MCF 10A (cell line): Measurements from ENCODE around the gene CTBP2. TPM values are rescaled to one million over a fixed set of nuclear protein-coding genes. Genes with fewer than 3 reads are reported as not detected.

Source experiments
- BruUV-seq: library from RNA; stranded (reverse); fragments of 400-500 nt; replicated peaks from 2 replicates; lab custom pipeline; 2021; lab: Mats Ljungman, UMichigan
- CTCF ChIA-PET: fragments of 300-600 bp; sonication (Branson Sonifier 250); formaldehyde crosslinking; extraction: SDS; loops from one replicate; lab custom pipeline; 2021; ENCODE audit warnings: antibody characterized with exemption, inconsistent platforms; lab: Yijun Ruan, JAX
- POLR2A ChIA-PET: fragments of 300-600, 350-650 bp; sonication (Branson Sonifier 250); formaldehyde crosslinking; extraction: SDS; loops from one replicate; lab custom pipeline; 2020; ENCODE audit warnings: antibody characterized with exemption, inconsistent platforms; lab: Yijun Ruan, JAX
- DNase-seq: peaks from one replicate; pipeline ENCODE4 v3.0.0-alpha.2; 2018; ENCODE audit not compliant: unreplicated experiment
- H3K27ac Mint-ChIP-seq: one replicate; pipeline ENCODE4 v1.8.0; 2022; ENCODE audit warnings: mild to moderate bottlenecking, low read depth, mixed read lengths; ENCODE audit not compliant: unreplicated experiment
- H3K27me3 Mint-ChIP-seq: one replicate; pipeline ENCODE4 v1.8.0; 2022; ENCODE audit warnings: mixed read lengths; ENCODE audit not compliant: insufficient read depth, unreplicated experiment
- H3K36me3 Mint-ChIP-seq: one replicate; pipeline ENCODE4 v1.8.0; 2022; ENCODE audit warnings: mild to moderate bottlenecking, moderate library complexity, mixed read lengths; ENCODE audit not compliant: insufficient read depth, unreplicated experiment
- H3K4me1 Mint-ChIP-seq: one replicate; pipeline ENCODE4 v1.8.0; 2022; ENCODE audit warnings: mixed read lengths; ENCODE audit not compliant: insufficient read depth, unreplicated experiment
- H3K4me3 Mint-ChIP-seq: one replicate; pipeline ENCODE4 v1.8.0; 2022; ENCODE audit warnings: mild to moderate bottlenecking, moderate library complexity, mixed read lengths; ENCODE audit not compliant: unreplicated experiment
- H3K9me3 Mint-ChIP-seq: one replicate; pipeline ENCODE4 v1.8.0; 2022; ENCODE audit warnings: mixed read lengths; ENCODE audit not compliant: unreplicated experiment
- CTCF ChIP-seq: fragments of 200-600 bp; IDR thresholded peaks from one replicate; pipeline ENCODE4 v1.8.0; 2022; ENCODE audit warnings: antibody characterized with exemption, mild to moderate bottlenecking; ENCODE audit not compliant: unreplicated experiment
- intact Hi-C: fragments of 100-400 bp; cut with micrococcal nuclease; formaldehyde crosslinking; loops from 2 replicates; pipeline ENCODE4 v1.14.1; 2022
- microRNA-seq: library from miRNA; unstranded; fragments of <30 nt; microRNA quantifications from one replicate; pipeline ENCODE4 v1.2.0, GENCODE V29; 2022
- total RNA-seq: library from RNA; stranded (reverse); gene quantifications from 2 replicates; pipeline ENCODE4 v1.2.3, GENCODE V29; 2022

CTBP2 gene
- total RNA-seq, 1 experiment from 2014 or later: 152 TPM

GRCh38 chr10:124939290-124939689, 221.1 kb downstream of the CTBP2 start:
- BruUV-seq: no TSS peak
- CTCF ChIA-PET: interaction anchor here (0.5 to 0.6 kb wide), 3 partner anchors 15 to 126 kb away, joined by 3 to 4 read pairs (median 3); no protein-coding TSS in a partner anchor
- no peaks in the 10 kb centered on the region for H3K27me3 Mint-ChIP-seq
- POLR2A ChIA-PET: interaction anchor here (0.5 to 3.2 kb wide), 6 partner anchors 8 to 31 kb away, joined by 3 to 21 read pairs (median 4); no protein-coding TSS in a partner anchor
- peaks cover 7% of the 10 kb centered on the region for H3K36me3 Mint-ChIP-seq
- H3K4me3 Mint-ChIP-seq: no peak overlapping the region
- no peaks in the 10 kb centered on the region for H3K9me3 Mint-ChIP-seq
- TF ChIP-seq CTCF: no peak
- no peak overlapping the region for H3K27ac Mint-ChIP-seq
- H3K4me1 Mint-ChIP-seq: peaks cover 25% of the 10 kb centered on the region
- no peak for DNase-seq
- intact Hi-C loops: no loop called here

- ChIA-PET POLR2A (interaction anchor here (2.1 kb wide), 1 partner anchor 20 kb away, joined by 7 read pairs; no protein-coding TSS in a partner anchor), CTCF (interaction anchor here (0.6 kb wide), 2 partner anchors 24 to 32 kb away, joined by 3 read pairs; no protein-coding TSS in a partner anchor)
- no peak overlapping the region for H3K4me3 Mint-ChIP-seq
- no peaks in the 10 kb centered on the region for H3K27me3 Mint-ChIP-seq
- no TSS peak for BruUV-seq
- peaks cover 10% of the 10 kb centered on the region for H3K36me3 Mint-ChIP-seq
- peaks cover 9% of the 10 kb centered on the region for H3K4me1 Mint-ChIP-seq
- H3K9me3 Mint-ChIP-seq: peaks cover 4% of the 10 kb centered on the region
- no peak for DNase-seq
- no peak overlapping the region for H3K27ac Mint-ChIP-seq
- intact Hi-C loops: no loop called here
- no peak for TF ChIP-seq CTCF
Measured at GRCh38 chr10:124936813-124937212, 223.6 kb downstream of the CTBP2 start.

- no peak for TF ChIP-seq CTCF
- no peak overlapping the region for H3K27ac Mint-ChIP-seq
- DNase-seq: no peak
- peaks cover 9% of the 10 kb centered on the region for H3K4me1 Mint-ChIP-seq
- H3K27me3 Mint-ChIP-seq: no peaks in the 10 kb centered on the region
- intact Hi-C loops: no loop called here
- ChIA-PET POLR2A (interaction anchor here (2.1 kb wide), 1 partner anchor 19 kb away, joined by 7 read pairs; no protein-coding TSS in a partner anchor), CTCF (no interaction called here)
- H3K36me3 Mint-ChIP-seq: peaks cover 10% of the 10 kb centered on the region
- no peak overlapping the region for H3K4me3 Mint-ChIP-seq
- H3K9me3 Mint-ChIP-seq: peaks cover 7% of the 10 kb centered on the region
- BruUV-seq: no TSS peak
Measured at GRCh38 chr10:124935946-124936345, 224.4 kb downstream of the CTBP2 start.

Small RNA genes lying within 50 kb of the gene (microRNA-seq; reads per million reads assigned to microRNA genes)
- gene MIR4296: not detected

Other genes starting within 250 kb of the CTBP2 start
- gene ZRANB1, start 218.4 kb downstream of the CTBP2 start, total RNA-seq: 17.8 and 23.2 TPM in 2 replicates